Measurements from ENCODE around the gene TTC33. TPM values are rescaled to one million over a fixed set of nuclear protein-coding genes. Genes with fewer than 3 reads are reported as not detected.
A peak's percentile ranks its signal among the peaks of the same experiment; 100 is the strongest.

The TTC33 gene
- total and polyA plus RNA-seq, 12 donors: 6.4 to 20.1 (median 17.5) TPM

GRCh38 chr5:40505031-40505430 lies 250.7 kb downstream of the TTC33 start:
- TF ChIP-seq CTCF (IDR thresholded peaks at IDR 0.05): no peak
- H3K4me1 ChIP-seq: peaks cover 0 to 17% (median 0%) of the 10 kb centered on the region in 9 donors
- H3K9me3 ChIP-seq: no peaks in the 10 kb centered on the region

GRCh38 chr5:40503439-40503838 lies 252.3 kb downstream of the TTC33 start:
- 76 to 81% methylated on average over 2 of the region's 2 CpGs for WGBS, 2 donors
- peak overlapping the region in 1 of 10 donors; percentile 49 for H3K27ac ChIP-seq
- H3K9me3 ChIP-seq: no peaks in the 10 kb centered on the region
- no peaks in the 10 kb centered on the region for H3K36me3 ChIP-seq
- ATAC-seq (peak in 1 of 8 donors; percentile 42), DNase-seq (no peak)
- TF ChIP-seq CTCF (IDR thresholded peaks at IDR 0.05): no peak
- no peaks in the 10 kb centered on the region for H3K27me3 ChIP-seq
- H3K4me1 ChIP-seq: peaks cover 0 to 31% (median 0%) of the 10 kb centered on the region in 9 donors
- intact Hi-C loops (cut with DNase I): no loop called here
- H3K4me3 ChIP-seq: no peak overlapping the region

More at GRCh38 chr5:40505031-40505430, 250.7 kb downstream of the TTC33 start:
- DNase-seq (no peak), ATAC-seq (no peak)
- H3K27ac ChIP-seq: no peak overlapping the region
- intact Hi-C loops (cut with DNase I): loop anchor here in 2 of 10 donors (5.0 kb wide), 2 partner anchors 47 to 182 kb away; no protein-coding TSS in a partner anchor
- no peaks in the 10 kb centered on the region for H3K27me3 ChIP-seq
- H3K4me3 ChIP-seq: no peak overlapping the region
- H3K36me3 ChIP-seq: no peaks in the 10 kb centered on the region
- 89% methylated on average over 4 of the region's 4 CpGs for whole genome bisulfite sequencing, 2 donors

GRCh38 chr5:40502736-40503135 lies 253.0 kb downstream of the TTC33 start:
- peak overlapping the region in 1 of 10 donors; percentile 49 for H3K27ac ChIP-seq
- H3K9me3 ChIP-seq: no peaks in the 10 kb centered on the region
- H3K27me3 ChIP-seq: no peaks in the 10 kb centered on the region
- intact Hi-C loops (cut with DNase I): no loop called here
- WGBS, 2 donors: 82 to 88% methylated on average over 3 of the region's 3 CpGs
- no peak for TF ChIP-seq CTCF (IDR thresholded peaks at IDR 0.05)
- no peak for DNase-seq
- H3K4me3 ChIP-seq: no peak overlapping the region
- peak in 1 of 8 donors; percentile 42 for ATAC-seq
- H3K36me3 ChIP-seq: no peaks in the 10 kb centered on the region
- peaks cover 0 to 31% (median 0%) of the 10 kb centered on the region in 9 donors for H3K4me1 ChIP-seq

- peaks cover 0 to 31% (median 0%) of the 10 kb centered on the region in 9 donors for H3K4me1 ChIP-seq
- 76 to 84% methylated on average over 4 of the region's 4 CpGs for WGBS, 2 donors
Observed at GRCh38 chr5:40501711-40502444, 253.9 kb downstream of the TTC33 start.

More at GRCh38 chr5:40501711-40502444, 253.9 kb downstream of the TTC33 start:
- Histone ChIP-seq H3K4me3 (no peak overlapping the region), H3K27me3 (no peaks in the 10 kb centered on the region), H3K36me3 (no peaks in the 10 kb centered on the region), H3K9me3 (no peaks in the 10 kb centered on the region), H3K27ac (peak overlapping the region in 1 of 10 donors; percentile 39)
- intact Hi-C loops (cut with DNase I): no loop called here
- ATAC-seq: no peak
- no peak for DNase-seq
- TF ChIP-seq CTCF (IDR thresholded peaks at IDR 0.05): no peak

All from heart right ventricle (tissue), 16 donors.